HG02759 (cell line): ENCODE results near the gene SRPX.

Experiments
- ATAC-seq: cut with Tn5 transposase; IDR thresholded peaks from one replicate; pipeline ENCODE4 v1.9.1; 2021; ENCODE audit warnings: mild to moderate bottlenecking, moderate library complexity; ENCODE audit not compliant: unreplicated experiment

The SRPX gene

DNA sequence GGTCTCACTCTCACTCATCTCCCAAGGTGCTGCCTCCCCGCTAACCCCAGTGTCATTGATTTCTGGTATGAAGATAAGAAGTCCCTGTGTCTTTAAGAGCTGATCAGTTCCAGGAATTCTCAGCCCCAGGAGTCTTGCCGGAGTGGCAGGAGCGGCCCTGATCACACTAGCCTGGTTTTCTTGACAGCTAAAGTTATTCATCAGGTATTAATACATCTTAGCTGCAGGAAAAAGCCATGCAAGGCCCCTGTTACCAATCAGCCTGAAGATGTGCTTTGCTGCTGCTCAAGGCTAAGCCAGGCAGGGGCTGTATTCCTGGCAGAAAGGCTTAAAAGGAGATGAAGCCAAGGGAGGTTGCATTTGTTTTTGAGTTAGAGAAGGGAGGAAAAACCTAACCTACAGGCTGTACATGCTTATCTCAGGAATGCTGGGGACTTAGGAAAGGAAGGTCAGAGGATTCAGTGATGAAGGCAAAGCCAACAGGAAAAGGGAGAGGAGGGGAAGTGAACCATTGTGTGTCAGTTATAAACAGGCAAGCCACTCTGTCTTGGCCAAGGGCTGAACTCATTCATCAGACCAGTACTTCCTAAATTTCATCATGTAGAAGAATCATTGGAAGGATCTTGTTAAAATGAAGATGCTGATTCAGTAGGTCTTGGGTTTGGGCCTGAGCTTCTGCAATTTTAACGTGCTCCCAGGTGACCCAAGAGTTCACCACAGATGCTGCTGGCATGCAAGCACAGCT lies 8.6 kb downstream of the SRPX start:
- no peak for ATAC-seq

DNA sequence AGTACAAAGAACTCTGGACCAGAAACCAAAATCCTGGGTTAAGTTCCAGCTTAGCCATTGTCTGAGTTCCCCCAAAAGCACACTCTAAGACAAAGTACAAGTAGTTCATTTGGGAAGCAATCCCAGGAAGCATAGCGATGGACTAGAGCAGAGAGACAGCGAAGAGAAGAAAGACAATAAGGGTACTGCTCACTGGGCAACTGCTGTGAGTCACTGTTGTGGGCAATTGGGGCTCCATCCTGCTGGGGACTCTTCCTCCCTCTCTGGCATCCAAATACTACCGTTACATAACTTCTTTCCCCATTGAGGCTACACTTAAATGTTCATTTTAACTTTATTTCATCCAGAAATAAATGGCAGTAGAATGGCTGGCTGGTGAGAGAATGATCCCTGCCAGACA lies 14.1 kb downstream of the SRPX start:
- no peak for ATAC-seq

DNA sequence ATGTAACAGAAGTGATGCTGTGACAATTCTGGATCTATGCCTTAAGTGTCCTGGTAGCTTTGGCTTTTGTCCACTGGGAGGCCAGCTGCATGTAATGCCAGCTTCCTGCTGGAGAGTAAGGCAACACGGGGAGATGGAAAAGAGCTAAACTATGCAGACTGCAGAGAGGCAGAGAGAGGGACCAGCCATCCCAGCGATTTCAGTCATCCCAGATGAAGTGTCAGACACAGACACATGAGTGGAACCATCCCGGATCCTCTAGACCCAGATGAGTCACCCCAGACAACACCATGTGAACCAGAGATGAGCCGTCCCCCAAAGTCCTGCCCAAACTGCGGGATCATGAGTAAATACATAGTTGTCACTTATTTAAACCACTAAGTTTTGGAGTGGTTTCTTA lies 14.6 kb downstream of the SRPX start:
- no peak for ATAC-seq

DNA sequence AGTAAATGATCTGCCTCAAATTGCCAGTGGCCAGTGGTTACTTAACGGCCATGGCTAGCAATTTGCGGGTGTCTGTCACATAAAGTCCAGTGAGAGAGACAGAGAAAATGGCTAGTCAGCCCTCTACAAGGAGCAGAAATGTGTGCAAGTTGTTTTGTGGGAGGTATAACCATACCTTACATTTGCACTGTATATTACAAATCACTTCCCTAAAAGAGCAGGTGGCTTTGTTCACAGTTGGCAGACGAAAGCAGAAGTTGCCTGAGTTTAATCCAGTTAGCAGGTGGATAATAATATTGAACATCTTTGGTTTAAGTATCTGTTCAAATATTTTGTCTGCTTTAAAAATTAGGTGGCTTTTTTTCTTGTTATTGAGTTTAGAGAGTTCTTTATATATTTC lies 15.6 kb downstream of the SRPX start:
- no peak for ATAC-seq

GRCh38 chrX:38192007-38192810 lies 28.5 kb downstream of the SRPX start:
- no peak for ATAC-seq

- no peak for ATAC-seq
Measured at GRCh38 chrX:38189431-38190250, 31.0 kb downstream of the SRPX start.

- no peak for ATAC-seq
Measured at GRCh38 chrX:38183596-38183995, 37.1 kb downstream of the SRPX start.

- no peak for ATAC-seq
Measured at GRCh38 chrX:38181357-38181756, 39.3 kb downstream of the SRPX start.

- ATAC-seq = no peak
Measured at GRCh38 chrX:38178396-38178795, 42.3 kb downstream of the SRPX start.

DNA sequence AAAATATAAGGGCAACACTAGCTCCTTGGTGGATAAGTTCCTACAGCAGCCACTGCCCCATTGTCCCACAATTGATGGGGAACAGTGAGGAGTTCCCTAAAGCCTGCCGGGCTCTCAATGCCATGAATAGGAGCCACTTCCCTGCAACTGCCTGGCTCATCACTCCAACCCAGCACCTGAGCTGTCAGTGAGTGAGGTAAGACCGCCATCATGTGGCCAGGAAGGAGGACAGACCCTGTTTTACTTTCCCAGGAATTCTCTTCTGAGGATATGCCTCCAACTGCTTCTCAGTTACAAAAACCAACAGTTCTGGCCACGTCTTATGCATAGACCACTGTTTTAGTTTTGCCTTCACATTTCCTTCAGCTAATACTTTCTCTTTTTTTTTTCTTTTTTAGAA lies 45.5 kb downstream of the SRPX start:
- ATAC-seq = no peak

GRCh38 chrX:38172596-38172995 lies 48.1 kb downstream of the SRPX start:
- ATAC-seq = no peak

- no peak for ATAC-seq
Measured at GRCh38 chrX:38170556-38170955, 50.1 kb downstream of the SRPX start.

- ATAC-seq = no peak
Measured at GRCh38 chrX:38166478-38167083, 54.1 kb downstream of the SRPX start.

DNA sequence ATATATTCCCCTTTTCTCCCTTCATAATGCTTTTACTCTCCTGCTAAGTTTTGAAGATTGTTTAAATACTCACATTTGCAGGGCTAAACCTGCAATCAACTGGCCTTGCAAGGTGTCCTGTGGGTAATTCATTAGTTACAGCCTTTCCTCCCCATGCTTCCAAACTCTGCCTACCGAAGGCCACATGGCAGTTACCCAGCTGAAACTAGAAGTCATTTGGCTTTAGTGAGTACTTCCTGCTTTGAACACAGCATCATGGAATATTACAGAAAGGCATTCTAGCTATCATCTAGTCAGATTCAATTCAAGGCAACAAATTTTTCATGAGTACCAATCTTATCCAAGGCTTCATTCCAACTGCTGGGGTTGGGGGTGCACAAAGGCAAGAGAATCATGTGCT lies 55.6 kb downstream of the SRPX start:
- no peak for ATAC-seq

GRCh38 chrX:38163193-38163592 lies 57.5 kb downstream of the SRPX start:
- no peak for ATAC-seq

- no peak for ATAC-seq
Measured at GRCh38 chrX:38156838-38157237, 63.8 kb downstream of the SRPX start.

- no peak for ATAC-seq
Measured at GRCh38 chrX:38154818-38155217, 65.9 kb downstream of the SRPX start.

- ATAC-seq = no peak
Measured at GRCh38 chrX:38154340-38154739, 66.3 kb downstream of the SRPX start.

DNA sequence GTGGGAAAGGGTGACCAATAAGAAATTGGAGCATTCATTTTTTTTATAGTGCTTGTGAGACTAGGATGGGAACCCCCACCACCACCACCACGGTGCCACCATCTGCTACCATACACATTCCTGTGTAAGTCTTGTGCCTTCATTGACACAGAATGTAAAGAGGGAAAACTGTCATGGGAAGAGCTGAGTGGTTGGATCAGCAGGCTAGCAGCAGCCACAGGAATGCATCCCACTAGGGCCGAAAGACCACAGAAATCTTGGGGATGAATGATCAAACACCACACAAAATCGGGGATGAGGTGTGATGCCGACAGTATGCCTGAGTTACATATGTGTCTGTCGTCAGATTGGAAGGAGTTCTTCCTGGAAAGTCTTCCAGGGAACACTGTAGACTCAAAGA lies 69.2 kb downstream of the SRPX start:
- no peak for ATAC-seq

DNA sequence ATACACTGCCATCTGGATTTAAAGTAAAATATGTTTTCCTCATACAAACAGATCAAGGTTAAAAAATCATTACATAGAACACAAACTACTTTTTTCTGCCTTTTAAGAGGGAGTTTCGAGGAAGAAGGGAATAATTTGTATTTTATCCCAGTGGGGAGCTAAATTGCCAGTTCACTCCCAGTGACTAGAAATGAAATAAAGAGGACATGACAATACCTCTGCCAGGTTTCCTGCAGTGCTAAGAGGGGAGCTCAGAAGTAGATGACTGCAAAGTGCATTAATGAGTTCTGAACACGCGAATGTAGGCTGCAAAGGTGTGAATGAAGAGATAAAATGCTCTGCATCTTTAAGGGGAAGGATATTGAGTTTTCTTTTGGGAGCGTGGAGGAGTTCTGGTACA lies 69.7 kb downstream of the SRPX start:
- no peak for ATAC-seq

DNA sequence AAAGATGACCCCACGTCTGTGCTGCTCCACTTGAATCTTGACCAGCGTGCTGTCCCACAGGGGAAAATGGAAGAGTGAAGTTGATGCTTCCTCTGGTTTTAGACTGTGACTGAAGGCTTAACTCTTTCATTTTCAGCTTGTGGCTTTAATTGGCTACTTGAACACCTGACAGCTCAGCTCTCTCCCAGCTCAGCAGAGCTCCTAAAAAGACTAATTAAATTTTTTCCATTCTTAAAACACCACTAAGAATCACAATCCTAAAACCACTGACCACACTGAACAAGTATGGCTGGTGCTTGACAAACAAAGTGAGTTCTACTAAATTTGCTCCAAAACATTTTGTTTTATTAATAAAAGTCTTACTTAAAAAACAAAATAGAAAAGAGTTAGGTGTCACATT lies 71.7 kb downstream of the SRPX start:
- no peak for ATAC-seq
